GM23338 (cell line): ENCODE results near the gene ZNF391. TPM values are rescaled to one million over a fixed set of nuclear protein-coding genes. Genes with fewer than 3 reads are reported as not detected.

Source experiments
- ATAC-seq: fragments of 200-7000 bp; cut with Tn5 transposase; 3 replicates; pipeline ENCODE4 v1.9.1; 2020
- DNase-seq: peaks from one replicate; pipeline ENCODE4 v3.0.0-alpha.2; 2015; ENCODE audit warnings: low spot score
- H2AFZ ChIP-seq: fragments of 200-600 bp; sonication (generic); 2 replicates; pipeline ENCODE4 v1.8.0; 2016; ENCODE audit warnings: antibody characterized with exemption, mild to moderate bottlenecking, moderate library complexity
- H3F3A ChIP-seq: fragments of 200-600 bp; sonication (generic); replicated peaks from 2 replicates; pipeline ENCODE4 v1.8.0; 2017; ENCODE audit warnings: antibody characterized with exemption, mixed run types, low read depth
- H3K27ac ChIP-seq: fragments of 200-600 bp; sonication (generic); 2 replicates; pipeline ENCODE4 v1.6.1; 2016; ENCODE audit warnings: low read depth
- H3K27me3 ChIP-seq: fragments of 200-600 bp; sonication (generic); 2 replicates; pipeline ENCODE4 v1.8.0; 2016; ENCODE audit warnings: mild to moderate bottlenecking, mixed run types, moderate library complexity; ENCODE audit not compliant: insufficient read depth
- H3K36me3 ChIP-seq: fragments of 200-600 bp; sonication (generic); 2 replicates; pipeline ENCODE4 v1.8.0; 2016; ENCODE audit warnings: mild to moderate bottlenecking; ENCODE audit not compliant: insufficient read depth
- H3K4me1 ChIP-seq: fragments of 200-600 bp; sonication (generic); 2 replicates; pipeline ENCODE4 v1.8.0; 2016; ENCODE audit warnings: mild to moderate bottlenecking, moderate library complexity; ENCODE audit not compliant: insufficient read depth
- H3K4me2 ChIP-seq: fragments of 200-600 bp; sonication (generic); 2 replicates; pipeline ENCODE4 v1.7.1; 2017; ENCODE audit warnings: mixed run types
- H3K4me3 ChIP-seq: fragments of 200-600 bp; sonication (generic); 2 replicates; pipeline ENCODE4 v1.6.1; 2016; ENCODE audit warnings: mixed run types
- H3K79me2 ChIP-seq: fragments of 200-600 bp; sonication (generic); replicated peaks from 2 replicates; pipeline ENCODE4 v1.8.0; 2017; ENCODE audit warnings: mild to moderate bottlenecking; ENCODE audit not compliant: insufficient read depth
- H3K9me2 ChIP-seq: fragments of 200-600 bp; sonication (generic); 2 replicates; pipeline ENCODE4 v1.8.0; 2017; ENCODE audit not compliant: insufficient read depth
- H4K20me1 ChIP-seq: fragments of 200-600 bp; sonication (generic); replicated peaks from 2 replicates; pipeline ENCODE4 v1.8.0; 2017; ENCODE audit warnings: mild to moderate bottlenecking; ENCODE audit not compliant: insufficient read depth
- H3K27ac Mint-ChIP-seq: 2 replicates; pipeline ENCODE4 v1.8.0; 2020; ENCODE audit warnings: inconsistent platforms, mild to moderate bottlenecking, moderate library complexity, mixed read lengths
- H3K27me3 Mint-ChIP-seq: 3 replicates; pipeline ENCODE4 v1.8.0; 2022; ENCODE audit warnings: low read depth, mild to moderate bottlenecking, moderate library complexity, mixed read lengths, inconsistent platforms; ENCODE audit not compliant: insufficient read depth, poor library complexity
- H3K36me3 Mint-ChIP-seq: 3 replicates; pipeline ENCODE4 v1.8.0; 2021; ENCODE audit warnings: low read depth, mild to moderate bottlenecking, inconsistent platforms, moderate library complexity, mixed read lengths
- H3K4me1 Mint-ChIP-seq: 3 replicates; pipeline ENCODE4 v1.8.0; 2020; ENCODE audit warnings: mild to moderate bottlenecking, inconsistent platforms, mixed read lengths
- H3K4me3 Mint-ChIP-seq: 3 replicates; pipeline ENCODE4 v1.8.0; 2021; ENCODE audit warnings: moderate library complexity, mild to moderate bottlenecking, inconsistent platforms, mixed read lengths
- H3K9me3 Mint-ChIP-seq: 3 replicates; pipeline ENCODE4 v1.8.0; 2020; ENCODE audit warnings: moderate library complexity, mild to moderate bottlenecking, inconsistent platforms, mixed read lengths
- CREB1 ChIP-seq: fragments of 250-450 bp; sonication (Bioruptor Pico); IDR thresholded peaks from 2 replicates; pipeline ENCODE4 v1.5.0; 2020; ENCODE audit warnings: low read depth, mild to moderate bottlenecking, moderate library complexity
- EZH2 ChIP-seq: fragments of 200-600 bp; sonication (generic); IDR thresholded peaks from one replicate; pipeline ENCODE4 v1.8.0; 2017; ENCODE audit warnings: antibody characterized with exemption, mild to moderate bottlenecking, low read depth; ENCODE audit not compliant: unreplicated experiment
- EZH2phosphoT487 ChIP-seq: fragments of 200-600 bp; sonication (generic); IDR thresholded peaks from one replicate; pipeline ENCODE4 v1.8.1; 2018; ENCODE audit warnings: antibody characterized with exemption; ENCODE audit not compliant: unreplicated experiment
- JUNB ChIP-seq: IDR thresholded peaks from one replicate; pipeline ENCODE4 v1.6.1; 2016; ENCODE audit warnings: antibody characterized with exemption; ENCODE audit not compliant: unreplicated experiment
- NANOG ChIP-seq: IDR thresholded peaks from 2 replicates; pipeline ENCODE4 v1.6.1; 2016; ENCODE audit warnings: antibody characterized with exemption, borderline replicate concordance
- POLR2AphosphoS5 ChIP-seq: IDR thresholded peaks from 2 replicates; pipeline ENCODE4 v1.6.1; 2016; ENCODE audit warnings: antibody characterized with exemption, low read depth
- STAT1 ChIP-seq: IDR thresholded peaks from one replicate; pipeline ENCODE4 v1.6.1; 2016; ENCODE audit warnings: antibody characterized with exemption; ENCODE audit not compliant: unreplicated experiment
- ZNF114 ChIP-seq: fragments of 250-450 bp; sonication (Bioruptor Pico); IDR thresholded peaks from 2 replicates; pipeline ENCODE4 v1.5.0; 2020; ENCODE audit warnings: mild to moderate bottlenecking, moderate library complexity
- ZNF331 ChIP-seq: fragments of 250-450 bp; sonication (Bioruptor Pico); IDR thresholded peaks from 2 replicates; pipeline ENCODE4 v1.5.0; 2020; ENCODE audit warnings: low read depth, mild to moderate bottlenecking, moderate library complexity
- polyA plus RNA-seq: library from polyadenylated mRNA; unstranded; fragments of >200 nt; fragmentation: Nextera tagmentation; extraction: Ambion mirVana; gene quantifications from 2 replicates; pipeline ENCODE4 v1.2.1, GENCODE V29; 2016
- total RNA-seq: library from RNA; depleted of rRNA; stranded (reverse); fragments of >200 nt; shearing (Covaris generic); gene quantifications from 2 replicates; pipeline ENCODE4 v1.2.3, GENCODE V29; 2014
- TF ChIP-seq, protein P1 (sequence below): fragments of 250-450 bp; sonication (Bioruptor Pico); IDR thresholded peaks from 2 replicates; pipeline ENCODE4 v1.5.0; 2020; ENCODE audit warnings: mild to moderate bottlenecking, moderate library complexity
- TF ChIP-seq, protein P2 (sequence below): IDR thresholded peaks from one replicate; pipeline ENCODE4 v1.6.1; 2018; ENCODE audit warnings: antibody characterized with exemption; ENCODE audit not compliant: unreplicated experiment
- TF ChIP-seq, protein P3 (sequence below): IDR thresholded peaks from 2 replicates; pipeline ENCODE4 v1.6.1; 2016; ENCODE audit warnings: antibody characterized with exemption
- TF ChIP-seq, protein P4 (sequence below), 2 experiments: fragments of 200-600 bp in 1 of 2; sonication (generic) in 1 of 2; conservative IDR thresholded peaks; 2 replicates each; pipeline versions ENCODE4 v1.5.1 to v1.6.1; 2016 to 2017; ENCODE audit warnings: antibody characterized with exemption in 2 of 2, low read depth in 2 of 2, mild to moderate bottlenecking in 2 of 2, moderate library complexity in 1 of 2

ZNF391 gene
- total and polyA plus RNA-seq, 2 experiments from 2014 or later = 11.4 to 22.5 TPM

DNA sequence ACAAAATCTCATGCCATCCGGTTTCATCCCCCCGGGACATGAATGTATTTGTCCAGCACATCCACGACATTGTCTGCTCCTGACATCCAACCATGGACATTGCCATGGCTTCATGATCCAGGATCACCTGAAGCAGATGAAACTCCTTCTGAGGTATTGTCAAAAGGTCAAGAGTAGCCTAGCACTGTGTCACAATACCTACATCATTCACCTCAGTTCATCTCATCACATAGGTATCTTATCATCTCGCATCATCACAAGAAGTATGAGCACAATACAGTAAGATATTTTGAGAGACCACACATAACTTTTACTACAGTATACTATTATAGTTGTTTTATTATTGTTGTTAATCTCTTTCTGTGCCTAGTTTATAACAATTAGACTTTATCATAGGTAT, 50.8 kb downstream of the ZNF391 start:
- no peak for TF ChIP-seq EZH2phosphoT487
- TF ChIP-seq JUNB = no peak
- TF ChIP-seq NANOG = no peak
- no peak for TF ChIP-seq ZNF114 (CRISPR knock-in tag)
- TF ChIP-seq ZNF331 = no peak
- TF ChIP-seq, protein P1, sequence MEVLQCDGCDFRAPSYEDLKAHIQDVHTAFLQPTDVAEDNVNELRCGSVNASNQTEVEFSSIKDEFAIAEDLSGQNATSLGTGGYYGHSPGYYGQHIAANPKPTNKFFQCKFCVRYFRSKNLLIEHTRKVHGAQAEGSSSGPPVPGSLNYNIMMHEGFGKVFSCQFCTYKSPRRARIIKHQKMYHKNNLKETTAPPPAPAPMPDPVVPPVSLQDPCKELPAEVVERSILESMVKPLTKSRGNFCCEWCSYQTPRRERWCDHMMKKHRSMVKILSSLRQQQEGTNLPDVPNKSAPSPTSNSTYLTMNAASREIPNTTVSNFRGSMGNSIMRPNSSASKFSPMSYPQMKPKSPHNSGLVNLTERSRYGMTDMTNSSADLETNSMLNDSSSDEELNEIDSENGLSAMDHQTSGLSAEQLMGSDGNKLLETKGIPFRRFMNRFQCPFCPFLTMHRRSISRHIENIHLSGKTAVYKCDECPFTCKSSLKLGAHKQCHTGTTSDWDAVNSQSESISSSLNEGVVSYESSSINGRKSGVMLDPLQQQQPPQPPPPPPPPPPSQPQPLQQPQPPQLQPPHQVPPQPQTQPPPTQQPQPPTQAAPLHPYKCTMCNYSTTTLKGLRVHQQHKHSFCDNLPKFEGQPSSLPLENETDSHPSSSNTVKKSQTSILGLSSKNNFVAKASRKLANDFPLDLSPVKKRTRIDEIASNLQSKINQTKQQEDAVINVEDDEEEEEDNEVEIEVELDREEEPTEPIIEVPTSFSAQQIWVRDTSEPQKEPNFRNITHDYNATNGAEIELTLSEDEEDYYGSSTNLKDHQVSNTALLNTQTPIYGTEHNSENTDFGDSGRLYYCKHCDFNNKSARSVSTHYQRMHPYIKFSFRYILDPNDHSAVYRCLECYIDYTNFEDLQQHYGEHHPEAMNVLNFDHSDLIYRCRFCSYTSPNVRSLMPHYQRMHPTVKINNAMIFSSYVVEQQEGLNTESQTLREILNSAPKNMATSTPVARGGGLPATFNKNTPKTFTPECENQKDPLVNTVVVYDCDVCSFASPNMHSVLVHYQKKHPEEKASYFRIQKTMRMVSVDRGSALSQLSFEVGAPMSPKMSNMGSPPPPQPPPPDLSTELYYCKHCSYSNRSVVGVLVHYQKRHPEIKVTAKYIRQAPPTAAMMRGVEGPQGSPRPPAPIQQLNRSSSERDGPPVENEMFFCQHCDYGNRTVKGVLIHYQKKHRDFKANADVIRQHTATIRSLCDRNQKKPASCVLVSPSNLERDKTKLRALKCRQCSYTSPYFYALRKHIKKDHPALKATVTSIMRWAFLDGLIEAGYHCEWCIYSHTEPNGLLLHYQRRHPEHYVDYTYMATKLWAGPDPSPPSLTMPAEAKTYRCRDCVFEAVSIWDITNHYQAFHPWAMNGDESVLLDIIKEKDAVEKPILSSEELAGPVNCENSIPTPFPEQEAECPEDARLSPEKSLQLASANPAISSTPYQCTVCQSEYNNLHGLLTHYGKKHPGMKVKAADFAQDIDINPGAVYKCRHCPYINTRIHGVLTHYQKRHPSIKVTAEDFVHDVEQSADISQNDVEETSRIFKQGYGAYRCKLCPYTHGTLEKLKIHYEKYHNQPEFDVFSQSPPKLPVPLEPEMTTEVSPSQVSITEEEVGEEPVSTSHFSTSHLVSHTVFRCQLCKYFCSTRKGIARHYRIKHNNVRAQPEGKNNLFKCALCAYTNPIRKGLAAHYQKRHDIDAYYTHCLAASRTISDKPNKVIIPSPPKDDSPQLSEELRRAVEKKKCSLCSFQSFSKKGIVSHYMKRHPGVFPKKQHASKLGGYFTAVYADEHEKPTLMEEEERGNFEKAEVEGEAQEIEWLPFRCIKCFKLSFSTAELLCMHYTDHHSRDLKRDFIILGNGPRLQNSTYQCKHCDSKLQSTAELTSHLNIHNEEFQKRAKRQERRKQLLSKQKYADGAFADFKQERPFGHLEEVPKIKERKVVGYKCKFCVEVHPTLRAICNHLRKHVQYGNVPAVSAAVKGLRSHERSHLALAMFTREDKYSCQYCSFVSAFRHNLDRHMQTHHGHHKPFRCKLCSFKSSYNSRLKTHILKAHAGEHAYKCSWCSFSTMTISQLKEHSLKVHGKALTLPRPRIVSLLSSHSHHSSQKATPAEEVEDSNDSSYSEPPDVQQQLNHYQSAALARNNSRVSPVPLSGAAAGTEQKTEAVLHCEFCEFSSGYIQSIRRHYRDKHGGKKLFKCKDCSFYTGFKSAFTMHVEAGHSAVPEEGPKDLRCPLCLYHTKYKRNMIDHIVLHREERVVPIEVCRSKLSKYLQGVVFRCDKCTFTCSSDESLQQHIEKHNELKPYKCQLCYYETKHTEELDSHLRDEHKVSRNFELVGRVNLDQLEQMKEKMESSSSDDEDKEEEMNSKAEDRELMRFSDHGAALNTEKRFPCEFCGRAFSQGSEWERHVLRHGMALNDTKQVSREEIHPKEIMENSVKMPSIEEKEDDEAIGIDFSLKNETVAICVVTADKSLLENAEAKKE (CRISPR knock-in tag) = no peak
- TF ChIP-seq, protein P2, sequence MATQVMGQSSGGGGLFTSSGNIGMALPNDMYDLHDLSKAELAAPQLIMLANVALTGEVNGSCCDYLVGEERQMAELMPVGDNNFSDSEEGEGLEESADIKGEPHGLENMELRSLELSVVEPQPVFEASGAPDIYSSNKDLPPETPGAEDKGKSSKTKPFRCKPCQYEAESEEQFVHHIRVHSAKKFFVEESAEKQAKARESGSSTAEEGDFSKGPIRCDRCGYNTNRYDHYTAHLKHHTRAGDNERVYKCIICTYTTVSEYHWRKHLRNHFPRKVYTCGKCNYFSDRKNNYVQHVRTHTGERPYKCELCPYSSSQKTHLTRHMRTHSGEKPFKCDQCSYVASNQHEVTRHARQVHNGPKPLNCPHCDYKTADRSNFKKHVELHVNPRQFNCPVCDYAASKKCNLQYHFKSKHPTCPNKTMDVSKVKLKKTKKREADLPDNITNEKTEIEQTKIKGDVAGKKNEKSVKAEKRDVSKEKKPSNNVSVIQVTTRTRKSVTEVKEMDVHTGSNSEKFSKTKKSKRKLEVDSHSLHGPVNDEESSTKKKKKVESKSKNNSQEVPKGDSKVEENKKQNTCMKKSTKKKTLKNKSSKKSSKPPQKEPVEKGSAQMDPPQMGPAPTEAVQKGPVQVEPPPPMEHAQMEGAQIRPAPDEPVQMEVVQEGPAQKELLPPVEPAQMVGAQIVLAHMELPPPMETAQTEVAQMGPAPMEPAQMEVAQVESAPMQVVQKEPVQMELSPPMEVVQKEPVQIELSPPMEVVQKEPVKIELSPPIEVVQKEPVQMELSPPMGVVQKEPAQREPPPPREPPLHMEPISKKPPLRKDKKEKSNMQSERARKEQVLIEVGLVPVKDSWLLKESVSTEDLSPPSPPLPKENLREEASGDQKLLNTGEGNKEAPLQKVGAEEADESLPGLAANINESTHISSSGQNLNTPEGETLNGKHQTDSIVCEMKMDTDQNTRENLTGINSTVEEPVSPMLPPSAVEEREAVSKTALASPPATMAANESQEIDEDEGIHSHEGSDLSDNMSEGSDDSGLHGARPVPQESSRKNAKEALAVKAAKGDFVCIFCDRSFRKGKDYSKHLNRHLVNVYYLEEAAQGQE = no peak
- TF ChIP-seq, protein P3, sequence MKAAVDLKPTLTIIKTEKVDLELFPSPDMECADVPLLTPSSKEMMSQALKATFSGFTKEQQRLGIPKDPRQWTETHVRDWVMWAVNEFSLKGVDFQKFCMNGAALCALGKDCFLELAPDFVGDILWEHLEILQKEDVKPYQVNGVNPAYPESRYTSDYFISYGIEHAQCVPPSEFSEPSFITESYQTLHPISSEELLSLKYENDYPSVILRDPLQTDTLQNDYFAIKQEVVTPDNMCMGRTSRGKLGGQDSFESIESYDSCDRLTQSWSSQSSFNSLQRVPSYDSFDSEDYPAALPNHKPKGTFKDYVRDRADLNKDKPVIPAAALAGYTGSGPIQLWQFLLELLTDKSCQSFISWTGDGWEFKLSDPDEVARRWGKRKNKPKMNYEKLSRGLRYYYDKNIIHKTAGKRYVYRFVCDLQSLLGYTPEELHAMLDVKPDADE = no peak
- TF ChIP-seq POLR2AphosphoS5 = no peak
- TF ChIP-seq STAT1 = no peak
- TF ChIP-seq, protein P4, sequence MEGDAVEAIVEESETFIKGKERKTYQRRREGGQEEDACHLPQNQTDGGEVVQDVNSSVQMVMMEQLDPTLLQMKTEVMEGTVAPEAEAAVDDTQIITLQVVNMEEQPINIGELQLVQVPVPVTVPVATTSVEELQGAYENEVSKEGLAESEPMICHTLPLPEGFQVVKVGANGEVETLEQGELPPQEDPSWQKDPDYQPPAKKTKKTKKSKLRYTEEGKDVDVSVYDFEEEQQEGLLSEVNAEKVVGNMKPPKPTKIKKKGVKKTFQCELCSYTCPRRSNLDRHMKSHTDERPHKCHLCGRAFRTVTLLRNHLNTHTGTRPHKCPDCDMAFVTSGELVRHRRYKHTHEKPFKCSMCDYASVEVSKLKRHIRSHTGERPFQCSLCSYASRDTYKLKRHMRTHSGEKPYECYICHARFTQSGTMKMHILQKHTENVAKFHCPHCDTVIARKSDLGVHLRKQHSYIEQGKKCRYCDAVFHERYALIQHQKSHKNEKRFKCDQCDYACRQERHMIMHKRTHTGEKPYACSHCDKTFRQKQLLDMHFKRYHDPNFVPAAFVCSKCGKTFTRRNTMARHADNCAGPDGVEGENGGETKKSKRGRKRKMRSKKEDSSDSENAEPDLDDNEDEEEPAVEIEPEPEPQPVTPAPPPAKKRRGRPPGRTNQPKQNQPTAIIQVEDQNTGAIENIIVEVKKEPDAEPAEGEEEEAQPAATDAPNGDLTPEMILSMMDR (conservative IDR thresholded peaks at IDR 0.05; ENCODE audit: low read depth in 2 of 2) = no peak
- TF ChIP-seq EZH2 = no peak
- no peak for TF ChIP-seq CREB1 (CRISPR knock-in tag)
- Histone ChIP-seq H2AFZ (no peak overlapping the region), H3K27me3 (no peaks in the 10 kb centered on the region), H3K4me1 (no peaks in the 10 kb centered on the region), H3K4me3 (no peak overlapping the region), H3K36me3 (no peaks in the 10 kb centered on the region), H3K4me2 (no peak overlapping the region), H3F3A (no peaks in the 10 kb centered on the region), H3K27ac (no peak overlapping the region), H3K9me2 (peaks cover 4% of the 10 kb centered on the region; the same call in 1 of the 2 replicates), H3K79me2 (no peaks in the 10 kb centered on the region), H4K20me1 (no peaks in the 10 kb centered on the region)
- no peak for ATAC-seq
- no peak overlapping the region for H3K4me3 Mint-ChIP-seq
- DNase-seq = no peak
- H3K27me3 Mint-ChIP-seq = peaks cover 4% of the 10 kb centered on the region
- H3K27ac Mint-ChIP-seq = no peak overlapping the region
- no peaks in the 10 kb centered on the region for H3K4me1 Mint-ChIP-seq
- H3K36me3 Mint-ChIP-seq = no peaks in the 10 kb centered on the region
- H3K9me3 Mint-ChIP-seq = peaks cover 10% of the 10 kb centered on the region
